Breast epithelium (tissue), 3 donors: ENCODE results near the gene WFDC13.

Experiments
- CTCF ChIP-seq, 3 donors: fragments of 450-650 bp; IDR thresholded peaks; one replicate each; pipeline ENCODE4 v1.5.1; 2016 to 2017; ENCODE audit warnings: antibody characterized with exemption in 3 of 3, mild to moderate bottlenecking in 3 of 3, moderate library complexity in 3 of 3
- POLR2A ChIP-seq: fragments of 450-650 bp; IDR thresholded peaks from one replicate; pipeline ENCODE4 v1.6.1; 2016; ENCODE audit warnings: antibody characterized with exemption, mild to moderate bottlenecking, moderate library complexity
- POLR2AphosphoS5 ChIP-seq, 3 donors: sonication (generic); formaldehyde crosslinking; IDR thresholded peaks; one replicate each; pipeline ENCODE4 v1.6.1; 2017; ENCODE audit warnings: antibody characterized with exemption in 3 of 3

- TF ChIP-seq POLR2A, result no peak
- no peak for TF ChIP-seq CTCF (IDR thresholded peaks at IDR 0.05)
- TF ChIP-seq POLR2AphosphoS5 (IDR thresholded peaks at IDR 0.05), result no peak
Measured at GRCh38 chr20:45732199-45732598, 30.4 kb downstream of the WFDC13 start.
